ENCODE measurements around the gene FAH.

Gene FAH

GRCh38 chr15:80107774-80108173 lies 45.0 kb upstream of the FAH start:
- intact Hi-C loops (cut with DNase I; ENCODE audit: low total_unique reads) = no loop called here
- Histone ChIP-seq H3K36me3 (peaks cover 0 to 6% (median 0%) of the 10 kb centered on the region in 3 donors), H3K27ac (no peak overlapping the region), H3K27me3 (no peaks in the 10 kb centered on the region), H3K4me1 (peaks cover 0 to 9% (median 0%) of the 10 kb centered on the region in 4 donors), H3K4me3 (no peak overlapping the region), H3K9me3 (no peaks in the 10 kb centered on the region)
- TF ChIP-seq CTCF (IDR thresholded peaks at IDR 0.05) = no peak
- no peak for DNase-seq

GRCh38 chr15:80109388-80109787 lies 43.4 kb upstream of the FAH start:
- no peak for DNase-seq
- H3K4me3 ChIP-seq = no peak overlapping the region
- no peaks in the 10 kb centered on the region for H3K27me3 ChIP-seq
- peaks cover 0 to 9% (median 0%) of the 10 kb centered on the region in 4 donors for H3K4me1 ChIP-seq
- no peak for TF ChIP-seq CTCF (IDR thresholded peaks at IDR 0.05)
- no peaks in the 10 kb centered on the region for H3K36me3 ChIP-seq
- H3K9me3 ChIP-seq = no peaks in the 10 kb centered on the region
- intact Hi-C loops (cut with DNase I; ENCODE audit: low total_unique reads) = no loop called here
- H3K27ac ChIP-seq = no peak overlapping the region

- intact Hi-C loops (cut with DNase I; ENCODE audit: low total_unique reads) = no loop called here
- H3K27me3 ChIP-seq = no peaks in the 10 kb centered on the region
- no peaks in the 10 kb centered on the region for H3K9me3 ChIP-seq
- no peak overlapping the region for H3K4me3 ChIP-seq
- no peak for TF ChIP-seq CTCF (IDR thresholded peaks at IDR 0.05)
- H3K4me1 ChIP-seq = peaks cover 0 to 9% (median 2%) of the 10 kb centered on the region in 4 donors
- H3K36me3 ChIP-seq = no peaks in the 10 kb centered on the region
- DNase-seq = no peak
- no peak overlapping the region for H3K27ac ChIP-seq
Observed at GRCh38 chr15:80110920-80111319, 41.9 kb upstream of the FAH start.

- intact Hi-C loops (cut with DNase I; ENCODE audit: low total_unique reads) = no loop called here
Observed at GRCh38 chr15:80114114-80114513, 38.7 kb upstream of the FAH start.

GRCh38 chr15:80115021-80115420 lies 37.8 kb upstream of the FAH start:
- Histone ChIP-seq H3K36me3 (no peaks in the 10 kb centered on the region), H3K9me3 (no peaks in the 10 kb centered on the region), H3K27me3 (no peaks in the 10 kb centered on the region), H3K4me1 (peaks cover 0 to 5% (median 0%) of the 10 kb centered on the region in 4 donors), H3K27ac (no peak overlapping the region), H3K4me3 (no peak overlapping the region)
- no peak for TF ChIP-seq CTCF (IDR thresholded peaks at IDR 0.05)
- intact Hi-C loops (cut with DNase I; ENCODE audit: low total_unique reads) = no loop called here
- DNase-seq = no peak

More at GRCh38 chr15:80114114-80114513, 38.7 kb upstream of the FAH start:
- H3K36me3 ChIP-seq = no peaks in the 10 kb centered on the region
- peaks cover 0 to 5% (median 0%) of the 10 kb centered on the region in 4 donors for H3K4me1 ChIP-seq
- no peaks in the 10 kb centered on the region for H3K27me3 ChIP-seq
- DNase-seq = no peak
- no peak overlapping the region for H3K4me3 ChIP-seq
- H3K9me3 ChIP-seq = no peaks in the 10 kb centered on the region
- TF ChIP-seq CTCF (IDR thresholded peaks at IDR 0.05) = no peak
- no peak overlapping the region for H3K27ac ChIP-seq

- H3K36me3 ChIP-seq = peaks cover 0 to 13% (median 7%) of the 10 kb centered on the region in 3 donors
- no peaks in the 10 kb centered on the region for H3K9me3 ChIP-seq
- DNase-seq = no peak
- peaks cover 0 to 5% (median 0%) of the 10 kb centered on the region in 4 donors for H3K4me1 ChIP-seq
- no peak for TF ChIP-seq CTCF (IDR thresholded peaks at IDR 0.05)
- H3K27me3 ChIP-seq = no peaks in the 10 kb centered on the region
- H3K4me3 ChIP-seq = no peak overlapping the region
- no peak overlapping the region for H3K27ac ChIP-seq
- intact Hi-C loops (cut with DNase I; ENCODE audit: low total_unique reads) = no loop called here
Observed at GRCh38 chr15:80118956-80119355, 33.8 kb upstream of the FAH start.

All from tibial artery (tissue), 4 donors.